Natural killer cell (primary cell): ENCODE measurements around the gene PSMD8. TPM values are rescaled to one million over a fixed set of nuclear protein-coding genes. Genes with fewer than 3 reads are reported as not detected.
A peak's percentile ranks its signal among the peaks of the same experiment; 100 is the strongest.

Experiments used
- ATAC-seq, 3 donors: fragments of 150-1000 bp in 2 of 3; fragments of 200-7000 bp in 1 of 3; cut with Tn5 transposase; 1 replicate in 1 of 3; 2 replicates in 2 of 3; pipeline ENCODE4 v1.10.0; 2021; ENCODE audit warnings: mild to moderate bottlenecking in 2 of 3, moderate library complexity in 2 of 3
- DNase-seq, 2 donors: peaks; one replicate each; pipeline versions ENCODE4 v3.0.0 to v3.0.0-alpha.2; 2013 to 2021; ENCODE audit warnings: mixed read lengths in 1 of 2
- H3K27ac ChIP-seq: one replicate; pipeline ENCODE4 v1.5.1; 2013; ENCODE audit warnings: mild to moderate bottlenecking, low read length
- H3K27me3 ChIP-seq: one replicate; pipeline ENCODE4 v1.6.1; 2013; ENCODE audit warnings: low read length; ENCODE audit not compliant: control insufficient read depth, insufficient read depth
- H3K36me3 ChIP-seq: one replicate; pipeline ENCODE4 v1.6.1; 2013; ENCODE audit warnings: low read length; ENCODE audit not compliant: control insufficient read depth, insufficient read depth
- H3K4me1 ChIP-seq: one replicate; pipeline ENCODE4 v1.6.1; 2013; ENCODE audit warnings: low read length; ENCODE audit not compliant: control insufficient read depth, insufficient read depth
- H3K4me3 ChIP-seq: one replicate; pipeline ENCODE4 v1.5.1; 2013; ENCODE audit warnings: low read length
- H3K9me3 ChIP-seq: one replicate; pipeline ENCODE4 v1.6.1; 2013; ENCODE audit warnings: low read length; ENCODE audit not compliant: control insufficient read depth, insufficient read depth
- H3K27ac Mint-ChIP-seq, 2 donors: one replicate each; pipeline ENCODE4 v1.8.0; 2022; ENCODE audit warnings: mild to moderate bottlenecking in 2 of 2, mixed read lengths in 2 of 2, moderate library complexity in 1 of 2
- H3K27me3 Mint-ChIP-seq, 2 donors: one replicate each; pipeline ENCODE4 v1.8.0; 2022; ENCODE audit warnings: low read depth in 2 of 2, mixed read lengths in 2 of 2
- H3K36me3 Mint-ChIP-seq: one replicate; pipeline ENCODE4 v1.8.0; 2022; ENCODE audit warnings: mixed read lengths
- H3K4me1 Mint-ChIP-seq, 2 donors: one replicate each; pipeline ENCODE4 v1.8.0; 2022; ENCODE audit warnings: mixed read lengths in 2 of 2
- H3K4me3 Mint-ChIP-seq: one replicate; pipeline ENCODE4 v1.8.0; 2022; ENCODE audit warnings: mild to moderate bottlenecking, moderate library complexity, mixed read lengths
- H3K9me3 Mint-ChIP-seq, 2 donors: one replicate each; pipeline ENCODE4 v1.8.0; 2022; ENCODE audit warnings: mixed read lengths in 2 of 2
- WGBS: methylation state at CpG from one replicate; pipeline ENCODE4 v1.1.7; 2013; ENCODE audit warnings: missing lambda C conversion rate; ENCODE audit not compliant: insufficient coverage; 5-methylcytosine and 5-hydroxymethylcytosine counted together
- intact Hi-C: fragments of 100-400 bp; cut with micrococcal nuclease; formaldehyde crosslinking; loops from one replicate; pipeline ENCODE4 v1.14.2; 2022
- total RNA-seq, 4 donors: library from RNA; stranded (reverse); fragments of 120-200 nt in 1 of 4; gene quantifications; one replicate each; pipeline versions ENCODE4 v1.2.3 to v1.2.4, GENCODE V29; 2013 to 2022
- TF ChIP-seq, protein P1 (sequence below): fragments of 200-600 bp; IDR thresholded peaks from one replicate; pipeline ENCODE4 v1.8.0; 2022; ENCODE audit warnings: antibody characterized with exemption

Gene PSMD8
- total RNA-seq, 3 donors from 2014 or later (not counting 1 experiment from before 2014, with no cell fraction given): 109 to 115 (median 109) TPM

- DNase-seq (no peak), ATAC-seq (no peak)
- intact Hi-C loops: no loop called here
- peak overlapping the region; percentile 54 for H3K4me3 Mint-ChIP-seq
- H3K27ac Mint-ChIP-seq: no peak overlapping the region
- Histone ChIP-seq H3K9me3 (no peaks in the 10 kb centered on the region), H3K27ac (no peak overlapping the region), H3K27me3 (peaks cover 3% of the 10 kb centered on the region), H3K4me1 (peaks cover 23% of the 10 kb centered on the region), H3K4me3 (no peak overlapping the region), H3K36me3 (no peaks in the 10 kb centered on the region)
- peaks cover 5 to 15% of the 10 kb centered on the region in 2 donors for H3K27me3 Mint-ChIP-seq
- no peaks in the 10 kb centered on the region for H3K36me3 Mint-ChIP-seq
- peaks cover 0 to 19% of the 10 kb centered on the region in 2 donors for H3K4me1 Mint-ChIP-seq
- WGBS: 62% methylated on average over 18 of the region's 18 CpGs
- no peaks in the 10 kb centered on the region for H3K9me3 Mint-ChIP-seq
- TF ChIP-seq, protein P1, sequence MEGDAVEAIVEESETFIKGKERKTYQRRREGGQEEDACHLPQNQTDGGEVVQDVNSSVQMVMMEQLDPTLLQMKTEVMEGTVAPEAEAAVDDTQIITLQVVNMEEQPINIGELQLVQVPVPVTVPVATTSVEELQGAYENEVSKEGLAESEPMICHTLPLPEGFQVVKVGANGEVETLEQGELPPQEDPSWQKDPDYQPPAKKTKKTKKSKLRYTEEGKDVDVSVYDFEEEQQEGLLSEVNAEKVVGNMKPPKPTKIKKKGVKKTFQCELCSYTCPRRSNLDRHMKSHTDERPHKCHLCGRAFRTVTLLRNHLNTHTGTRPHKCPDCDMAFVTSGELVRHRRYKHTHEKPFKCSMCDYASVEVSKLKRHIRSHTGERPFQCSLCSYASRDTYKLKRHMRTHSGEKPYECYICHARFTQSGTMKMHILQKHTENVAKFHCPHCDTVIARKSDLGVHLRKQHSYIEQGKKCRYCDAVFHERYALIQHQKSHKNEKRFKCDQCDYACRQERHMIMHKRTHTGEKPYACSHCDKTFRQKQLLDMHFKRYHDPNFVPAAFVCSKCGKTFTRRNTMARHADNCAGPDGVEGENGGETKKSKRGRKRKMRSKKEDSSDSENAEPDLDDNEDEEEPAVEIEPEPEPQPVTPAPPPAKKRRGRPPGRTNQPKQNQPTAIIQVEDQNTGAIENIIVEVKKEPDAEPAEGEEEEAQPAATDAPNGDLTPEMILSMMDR: no peak
Observed at GRCh38 chr19:38359242-38360021, 14.9 kb upstream of the PSMD8 start.

- intact Hi-C loops: no loop called here
- no peaks in the 10 kb centered on the region for H3K36me3 ChIP-seq
- H3K27ac ChIP-seq: no peak overlapping the region
- Mint-ChIP-seq H3K36me3 (no peaks in the 10 kb centered on the region), H3K9me3 (no peaks in the 10 kb centered on the region), H3K4me1 (peaks cover 0 to 19% of the 10 kb centered on the region in 2 donors), H3K4me3 (peak overlapping the region; percentile 77), H3K27me3 (peaks cover 5 to 15% of the 10 kb centered on the region in 2 donors), H3K27ac (no peak overlapping the region)
- H3K4me3 ChIP-seq: no peak overlapping the region
- no peak for DNase-seq
- TF ChIP-seq, protein P1: no peak
- 87% methylated on average over 9 of the region's 9 CpGs for WGBS
- ATAC-seq: no peak
- peaks cover 3% of the 10 kb centered on the region for H3K27me3 ChIP-seq
- no peaks in the 10 kb centered on the region for H3K9me3 ChIP-seq
- peaks cover 23% of the 10 kb centered on the region for H3K4me1 ChIP-seq
Observed at GRCh38 chr19:38360351-38360750, 14.0 kb upstream of the PSMD8 start.

GRCh38 chr19:38360839-38361631 is 13.3 kb upstream of the PSMD8 start:
- Histone ChIP-seq H3K36me3 (no peaks in the 10 kb centered on the region), H3K4me1 (peaks cover 23% of the 10 kb centered on the region), H3K4me3 (peak overlapping the region; percentile 43), H3K27ac (no peak overlapping the region), H3K27me3 (peaks cover 3% of the 10 kb centered on the region), H3K9me3 (no peaks in the 10 kb centered on the region)
- peak overlapping the region; percentile 81 for H3K4me3 Mint-ChIP-seq
- H3K9me3 Mint-ChIP-seq: no peaks in the 10 kb centered on the region
- intact Hi-C loops: no loop called here
- ATAC-seq (peak in 1 of 3 donors; percentile 7), DNase-seq (no peak)
- peaks cover 5 to 15% of the 10 kb centered on the region in 2 donors for H3K27me3 Mint-ChIP-seq
- TF ChIP-seq, protein P1: no peak
- H3K27ac Mint-ChIP-seq: peak overlapping the region in 1 of 2 donors; percentile 63
- WGBS: 20% methylated on average over 23 of the region's 23 CpGs
- no peaks in the 10 kb centered on the region for H3K36me3 Mint-ChIP-seq
- peaks cover 0 to 19% of the 10 kb centered on the region in 2 donors for H3K4me1 Mint-ChIP-seq
